Activated B cell treated with CpG ODN at 0.5 μM for 24 hours (primary cell): ENCODE results near the gene MCM3AP. TPM values are rescaled to one million over a fixed set of nuclear protein-coding genes. Genes with fewer than 3 reads are reported as not detected.

ENCODE experiments used
- ATAC-seq: fragments of 200-7000 bp; cut with Tn5 transposase; one replicate; pipeline ENCODE4 v1.10.0; 2021; ENCODE audit warnings: low read depth, mild to moderate bottlenecking, moderate library complexity
- CTCF ChIA-PET: fragments of 350-600 bp; sonication (Branson Sonifier 250); formaldehyde crosslinking; loops from one replicate; lab custom pipeline; 2021; ENCODE audit warnings: antibody characterized with exemption; lab: Charles Lee
- POLR2A ChIA-PET: fragments of 350-600 bp; sonication (Branson Sonifier 250); formaldehyde crosslinking; loops from one replicate; lab custom pipeline; 2021; ENCODE audit warnings: antibody characterized with exemption; lab: Charles Lee
- DNase-seq: peaks from one replicate; pipeline ENCODE4 v3.0.0; 2022
- H3K27ac Mint-ChIP-seq: one replicate; pipeline ENCODE4 v1.8.0; 2020; ENCODE audit warnings: mixed read lengths
- H3K27me3 Mint-ChIP-seq: one replicate; pipeline ENCODE4 v1.8.0; 2021; ENCODE audit warnings: mixed read lengths
- H3K36me3 Mint-ChIP-seq: one replicate; pipeline ENCODE4 v1.8.0; 2021; ENCODE audit warnings: low read depth, mixed read lengths
- H3K4me1 Mint-ChIP-seq: one replicate; pipeline ENCODE4 v1.8.0; 2021; ENCODE audit warnings: mixed read lengths
- H3K4me3 Mint-ChIP-seq: one replicate; pipeline ENCODE4 v1.8.0; 2020; ENCODE audit warnings: mild to moderate bottlenecking, mixed read lengths
- H3K9me3 Mint-ChIP-seq: one replicate; pipeline ENCODE4 v1.8.0; 2020; ENCODE audit warnings: mixed read lengths
- CTCF ChIP-seq: fragments of 200-600 bp; IDR thresholded peaks from one replicate; pipeline ENCODE4 v1.8.0; 2022; ENCODE audit warnings: antibody characterized with exemption, mild to moderate bottlenecking
- intact Hi-C: fragments of 100-400 bp; cut with micrococcal nuclease; formaldehyde crosslinking; loops from one replicate; pipeline ENCODE4 v1.15.1; 2024
- total RNA-seq: library from RNA; stranded (reverse); gene quantifications from 2 replicates; pipeline ENCODE4 v1.2.3, GENCODE V29; 2022

Gene MCM3AP
- total RNA-seq, 1 donor from 2014 or later = 147 TPM

DNA sequence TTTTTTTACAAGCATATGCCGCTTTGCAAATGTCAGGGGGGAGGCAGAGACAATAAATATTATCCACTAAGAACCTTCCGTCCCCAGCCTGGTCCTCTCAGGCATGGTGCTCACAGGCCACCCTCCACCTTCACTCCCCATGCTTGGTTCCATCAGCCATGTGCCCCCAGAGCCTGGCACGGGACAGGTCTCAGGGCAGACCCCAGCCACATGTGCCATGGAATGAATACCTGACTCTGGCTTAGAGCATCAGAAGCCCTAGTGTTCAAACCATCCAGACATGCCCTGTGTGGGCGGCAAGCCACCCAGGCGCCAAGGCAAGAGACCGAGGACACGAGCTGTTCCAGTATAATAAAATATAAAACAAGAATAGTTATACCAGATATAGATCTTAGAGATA lies 62.2 kb downstream of the MCM3AP start:
- no peaks in the 10 kb centered on the region for H3K27me3 Mint-ChIP-seq
- intact Hi-C loops = no loop called here

GRCh38 chr21:46222436-46223116 lies 62.8 kb downstream of the MCM3AP start:
- DNase-seq (no peak), ATAC-seq (no peak)
- no peaks in the 10 kb centered on the region for H3K9me3 Mint-ChIP-seq
- peaks cover 48% of the 10 kb centered on the region for H3K36me3 Mint-ChIP-seq
- intact Hi-C loops = no loop called here
- no peak overlapping the region for H3K27ac Mint-ChIP-seq
- no peak for TF ChIP-seq CTCF
- no peaks in the 10 kb centered on the region for H3K27me3 Mint-ChIP-seq
- H3K4me1 Mint-ChIP-seq = peaks cover 24% of the 10 kb centered on the region
- ChIA-PET CTCF (no interaction called here), POLR2A (no interaction called here)
- H3K4me3 Mint-ChIP-seq = no peak overlapping the region

More for the DNA sequence above, 62.2 kb downstream of the MCM3AP start:
- ChIA-PET POLR2A (no interaction called here), CTCF (no interaction called here)
- DNase-seq = no peak
- no peak overlapping the region for H3K27ac Mint-ChIP-seq
- no peak overlapping the region for H3K4me3 Mint-ChIP-seq
- no peak for TF ChIP-seq CTCF
- H3K36me3 Mint-ChIP-seq = peaks cover 48% of the 10 kb centered on the region
- peaks cover 28% of the 10 kb centered on the region for H3K4me1 Mint-ChIP-seq
- no peaks in the 10 kb centered on the region for H3K9me3 Mint-ChIP-seq
- no peak for ATAC-seq

DNA sequence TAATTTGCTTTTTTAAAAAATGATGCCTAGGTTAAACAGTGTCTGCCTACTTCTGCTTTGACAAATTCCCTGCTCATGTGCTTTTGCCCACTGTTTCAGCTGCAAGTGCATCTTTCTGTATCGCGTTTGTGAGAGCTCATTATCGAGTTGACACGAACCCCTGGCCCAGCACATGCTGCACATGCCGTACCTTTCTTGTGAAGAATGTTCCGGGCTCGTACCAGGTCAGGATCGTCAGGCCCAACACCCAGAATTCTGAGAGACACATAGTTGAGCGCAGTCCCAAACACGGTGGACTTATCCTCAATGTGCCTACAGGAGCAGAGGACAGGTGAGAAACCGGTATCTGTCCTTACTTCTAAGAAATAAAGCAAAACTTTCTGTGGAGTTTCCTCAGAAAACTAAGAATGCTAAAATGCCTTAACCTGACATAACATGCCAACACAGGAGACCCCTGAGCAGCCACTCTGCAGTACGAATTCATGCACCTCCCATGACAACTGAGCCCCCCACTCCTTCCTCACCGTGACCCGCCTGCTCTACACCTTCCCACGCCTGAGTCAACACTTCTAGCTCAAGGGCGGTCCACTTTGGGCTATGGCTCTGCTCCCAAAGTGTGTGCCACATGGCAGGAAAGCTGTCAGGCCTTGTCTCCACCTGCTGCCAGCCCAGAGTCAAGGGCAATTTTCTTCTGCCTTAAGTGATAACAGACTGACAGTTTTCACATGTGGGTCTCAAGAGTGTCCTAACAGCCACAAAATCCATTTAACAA lies 63.6 kb downstream of the MCM3AP start:
- H3K27ac Mint-ChIP-seq = no peak overlapping the region
- peaks cover 16% of the 10 kb centered on the region for H3K4me1 Mint-ChIP-seq
- intact Hi-C loops = no loop called here

GRCh38 chr21:46220847-46221246 lies 64.6 kb downstream of the MCM3AP start:
- no peaks in the 10 kb centered on the region for H3K9me3 Mint-ChIP-seq
- no peak for TF ChIP-seq CTCF
- ATAC-seq (no peak), DNase-seq (no peak)
- ChIA-PET CTCF (no interaction called here), POLR2A (no interaction called here)
- H3K4me1 Mint-ChIP-seq = peaks cover 6% of the 10 kb centered on the region
- H3K27me3 Mint-ChIP-seq = no peaks in the 10 kb centered on the region
- H3K36me3 Mint-ChIP-seq = peaks cover 55% of the 10 kb centered on the region
- no peak overlapping the region for H3K27ac Mint-ChIP-seq
- H3K4me3 Mint-ChIP-seq = no peak overlapping the region
- intact Hi-C loops = no loop called here

More for the DNA sequence above, 63.6 kb downstream of the MCM3AP start:
- POLR2A ChIA-PET = no interaction called here
- no peak for DNase-seq
- no peak for ATAC-seq
- TF ChIP-seq CTCF = no peak
- Mint-ChIP-seq H3K27me3 (no peaks in the 10 kb centered on the region), H3K36me3 (peaks cover 49% of the 10 kb centered on the region), H3K4me3 (no peak overlapping the region), H3K9me3 (no peaks in the 10 kb centered on the region)
- CTCF ChIA-PET = no interaction called here

DNA sequence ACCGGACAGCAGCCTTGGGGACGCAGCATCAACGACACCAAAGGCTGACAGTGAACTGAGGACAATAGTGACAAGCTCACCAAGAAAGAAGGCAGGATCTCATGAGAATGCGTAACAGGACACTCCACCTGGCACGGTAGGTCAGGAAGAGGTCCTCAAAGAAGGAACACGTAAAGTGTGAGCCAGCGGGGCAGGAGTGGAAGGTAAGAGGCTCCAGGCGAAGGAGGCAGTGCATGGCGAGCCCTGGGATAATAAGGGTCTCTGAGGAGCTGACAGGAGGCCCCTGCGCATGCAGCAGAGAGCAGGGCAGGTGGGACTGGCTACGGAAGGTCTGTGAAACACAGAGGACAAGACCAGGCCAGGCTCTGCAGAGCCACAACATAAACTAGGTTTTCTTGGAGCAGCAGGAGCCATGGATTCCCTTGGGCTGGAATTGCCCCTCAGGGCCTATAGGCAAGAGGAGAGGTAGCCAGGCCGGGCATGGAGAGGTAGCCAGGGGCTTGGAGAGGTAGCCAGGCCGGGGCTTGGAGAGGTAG lies 65.1 kb downstream of the MCM3AP start:
- ChIA-PET CTCF (no interaction called here), POLR2A (no interaction called here)
- no peaks in the 10 kb centered on the region for H3K9me3 Mint-ChIP-seq
- peaks cover 1% of the 10 kb centered on the region for H3K4me1 Mint-ChIP-seq
- H3K4me3 Mint-ChIP-seq = no peak overlapping the region
- H3K27me3 Mint-ChIP-seq = no peaks in the 10 kb centered on the region
- DNase-seq (no peak), ATAC-seq (no peak)
- H3K27ac Mint-ChIP-seq = no peak overlapping the region
- peaks cover 50% of the 10 kb centered on the region for H3K36me3 Mint-ChIP-seq
- intact Hi-C loops = no loop called here
- no peak for TF ChIP-seq CTCF
